SHP77 (cell line): ENCODE measurements around the gene SLC25A24.
"Not testable (repeated sequence)": the region's sequence is repeated elsewhere in the genome, so short reads cannot be mapped to it uniquely, and the experiment has no call there.

ENCODE experiments used
- DNase-seq, 2 experiments: peaks; one replicate each; lab custom pipeline; 2025; lab: John Stamatoyannopoulos, UW

SLC25A24 gene

DNA sequence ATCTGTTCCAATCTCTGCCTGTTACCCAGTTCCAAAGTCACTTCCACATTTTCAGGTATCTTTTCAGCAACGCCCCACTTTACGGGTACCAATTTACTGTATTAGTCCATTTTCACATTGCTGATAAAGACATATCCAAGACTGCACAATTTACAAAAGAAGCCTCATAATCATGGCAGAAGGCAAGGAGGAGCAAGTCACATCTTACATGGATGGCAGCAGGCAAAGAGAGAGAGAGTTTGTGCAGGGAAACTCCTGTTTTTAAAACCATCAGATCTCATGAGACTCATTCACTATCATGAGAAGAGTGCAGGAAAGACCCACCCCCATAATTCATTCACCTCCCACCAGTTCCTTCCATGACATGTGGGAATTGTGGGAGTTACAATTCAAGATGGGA, 67.0 kb downstream of the SLC25A24 start:
- not testable (repeated sequence) for DNase-seq

DNA sequence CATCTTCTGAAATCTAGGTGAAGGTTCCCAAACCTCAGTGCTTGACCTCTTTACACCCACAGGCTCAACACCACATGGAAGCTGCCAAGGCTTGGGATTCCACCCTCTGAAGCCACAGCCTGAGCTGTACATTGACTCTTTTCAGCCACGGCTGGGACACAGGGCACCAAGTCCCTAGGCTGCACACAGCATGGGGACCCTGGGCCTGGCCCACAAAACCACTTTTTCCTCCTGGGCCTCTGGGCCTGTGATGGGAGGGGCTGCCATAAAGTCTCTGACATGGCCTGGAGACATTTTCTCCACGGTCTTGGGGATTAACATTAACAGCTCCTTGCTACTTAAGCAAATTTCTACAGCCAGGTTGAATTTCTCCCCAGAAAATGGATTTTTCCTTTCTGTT, 67.8 kb downstream of the SLC25A24 start:
- not testable (repeated sequence) for DNase-seq

DNA sequence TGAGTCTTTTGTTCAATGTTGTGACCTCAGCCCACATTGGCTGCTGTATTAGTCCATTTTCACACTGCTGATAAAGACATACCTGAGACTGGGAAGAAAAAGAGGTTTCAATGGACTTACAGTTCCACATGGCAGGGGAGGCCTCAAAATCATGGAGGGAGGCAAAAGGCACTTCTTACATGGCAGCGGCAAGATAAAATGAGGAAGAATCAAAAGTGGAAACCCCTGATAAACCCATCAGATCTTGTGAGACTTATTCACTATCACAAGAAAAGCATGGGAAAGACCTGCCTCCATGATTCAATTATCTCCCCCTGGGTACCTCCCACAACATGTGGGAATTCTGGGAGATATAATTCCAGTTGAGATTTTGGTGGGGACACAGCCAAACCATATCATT, 68.9 kb downstream of the SLC25A24 start:
- not testable (repeated sequence) for DNase-seq

DNA sequence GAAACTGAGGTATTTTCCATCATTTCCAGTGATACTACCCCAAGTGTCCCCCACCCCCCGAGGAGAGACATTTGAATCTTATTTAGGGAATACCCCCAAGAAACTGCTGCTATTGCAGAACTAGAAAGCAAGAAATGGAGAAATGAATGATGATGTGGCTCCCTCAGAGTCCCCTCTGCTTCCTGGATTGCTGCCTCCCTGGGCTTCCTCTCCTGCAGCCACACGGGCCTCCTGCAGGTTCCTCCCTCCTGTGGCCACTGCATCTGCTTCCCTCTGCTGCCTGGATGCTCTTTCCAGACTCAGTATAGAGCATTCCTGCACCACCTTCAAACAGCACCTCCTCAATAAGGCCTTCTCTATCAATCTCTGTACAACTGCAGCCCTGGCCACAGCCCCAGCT, 69.3 kb downstream of the SLC25A24 start:
- DNase-seq: no peak

GRCh38 chr1:108129999-108130398, 70.1 kb downstream of the SLC25A24 start:
- no peak for DNase-seq

DNA sequence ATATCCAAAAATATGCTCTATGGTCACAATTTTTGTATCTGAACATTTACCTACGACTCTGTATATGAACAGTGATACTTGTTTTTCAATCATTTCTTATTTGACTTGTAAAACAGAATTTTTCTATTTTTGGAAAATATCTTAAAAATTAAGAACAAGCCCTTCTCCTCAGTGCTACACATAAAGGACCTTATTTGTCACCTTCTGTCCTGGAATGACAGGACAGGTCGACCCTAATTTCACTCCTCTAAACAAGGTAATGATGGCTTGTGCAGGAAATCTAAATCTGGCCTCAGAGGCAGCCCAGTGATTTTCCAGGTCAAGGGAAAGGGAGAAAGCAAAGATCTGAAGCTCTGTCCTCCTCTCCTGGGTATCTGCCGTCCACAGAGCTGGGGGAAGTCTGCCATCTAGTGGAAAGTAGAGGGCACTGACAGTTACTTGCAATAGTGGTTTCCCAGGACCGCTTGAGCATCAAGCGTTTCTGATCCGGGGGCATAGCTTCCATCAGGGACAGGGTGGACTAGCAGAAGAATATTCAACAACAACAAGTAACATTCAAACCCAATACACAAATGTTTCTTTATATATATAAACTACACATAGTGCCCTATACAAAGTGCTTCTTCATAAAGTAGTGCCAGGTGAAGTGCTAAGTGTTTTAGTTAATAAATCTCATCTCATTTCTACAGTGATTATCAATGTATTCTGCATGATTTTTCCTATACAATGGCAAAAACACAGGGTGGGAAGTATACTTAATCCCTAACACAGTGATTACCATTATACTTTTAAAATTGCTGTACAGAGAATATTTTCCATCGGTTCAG, 74.6 kb downstream of the SLC25A24 start:
- DNase-seq: peak; percentile 82 to 83

DNA sequence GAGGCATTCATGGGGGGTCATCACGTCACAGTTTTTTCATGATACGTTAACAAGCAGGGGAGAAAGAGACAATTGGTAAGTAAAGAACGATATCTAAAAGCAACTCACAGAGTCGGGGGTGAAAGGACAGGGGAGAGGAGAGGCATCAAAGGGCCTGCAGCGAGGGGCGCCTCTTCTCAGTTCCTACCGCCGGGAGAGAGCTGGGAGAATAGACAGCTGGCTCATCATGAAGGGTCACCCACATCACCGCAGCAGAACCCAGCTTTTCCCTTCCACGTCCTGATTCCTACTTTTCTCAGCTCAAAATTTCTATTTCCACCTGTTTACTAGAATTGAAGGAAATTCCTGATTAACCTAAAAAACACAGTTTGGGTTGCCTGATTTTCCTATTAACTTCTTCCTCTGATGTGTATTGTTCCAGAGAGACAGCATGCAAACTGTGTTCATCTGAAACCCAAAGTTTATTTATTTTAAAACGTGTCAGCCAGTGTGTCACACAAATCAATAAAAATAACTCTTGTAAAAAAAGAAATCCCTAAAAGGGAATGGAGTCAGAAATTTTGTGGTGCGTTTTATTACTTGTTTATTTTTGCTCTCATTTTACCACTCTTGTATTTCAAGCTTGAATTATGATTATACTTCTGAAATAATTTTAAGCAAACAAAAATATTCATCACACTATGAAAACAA, 75.4 kb downstream of the SLC25A24 start:
- no peak for DNase-seq

DNA sequence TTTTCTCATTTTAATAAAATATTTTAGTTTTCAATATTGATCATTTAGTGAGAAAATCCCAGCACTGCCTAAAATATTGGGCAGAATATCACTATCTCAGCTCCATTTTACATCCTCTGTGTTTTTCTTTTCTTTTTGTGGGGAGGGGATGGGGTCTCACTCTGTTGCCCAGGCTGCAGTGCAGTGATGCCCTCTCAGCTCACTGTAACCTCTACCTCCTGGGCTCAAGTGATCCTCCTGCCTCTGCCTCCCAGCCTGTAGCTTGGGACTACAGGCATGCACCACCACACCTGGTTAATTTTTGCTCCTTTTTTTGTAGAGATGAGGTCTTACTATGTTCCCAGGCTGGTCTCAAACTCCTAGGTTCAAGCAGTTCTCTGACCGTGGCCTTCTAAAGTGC, 76.1 kb downstream of the SLC25A24 start:
- no peak for DNase-seq

DNA sequence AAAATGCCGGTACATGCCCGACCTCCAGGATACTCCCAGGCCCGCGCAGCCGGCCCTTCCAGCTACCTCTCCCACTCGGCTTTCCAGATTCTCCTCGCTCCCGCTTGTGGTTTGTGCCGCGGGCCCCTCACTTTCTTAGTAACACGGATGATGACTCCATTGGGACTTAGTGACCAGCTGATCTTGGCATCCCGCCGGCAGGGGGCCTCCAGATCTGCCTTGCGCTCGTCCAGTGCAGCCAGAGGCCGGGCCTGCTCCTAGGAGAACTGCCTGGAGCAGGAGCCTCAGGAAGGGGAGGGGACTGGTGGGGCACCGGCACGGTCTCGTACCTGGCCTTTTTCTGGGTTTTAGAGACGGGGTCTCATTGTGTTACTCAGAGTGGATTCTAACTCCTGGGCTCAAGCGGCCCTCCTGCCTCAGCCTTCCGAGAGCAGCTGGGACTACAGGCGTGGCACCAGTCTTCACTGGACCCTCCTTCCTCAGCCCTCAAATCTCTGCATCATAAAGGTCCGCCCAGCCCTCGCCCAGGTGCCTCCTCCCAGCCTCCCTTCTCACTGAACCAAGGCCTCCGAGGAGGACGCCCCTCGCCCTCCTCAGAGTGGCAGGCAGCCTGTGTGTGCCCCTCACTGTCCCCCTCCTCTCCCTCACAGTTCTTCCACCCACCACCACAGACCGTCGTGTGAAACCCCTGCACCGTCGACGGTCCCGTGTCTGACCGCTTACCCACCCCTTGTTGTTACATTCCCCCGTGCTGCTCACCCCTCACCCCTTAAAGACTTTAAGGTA, 78.6 kb downstream of the SLC25A24 start:
- DNase-seq: no peak

GRCh38 chr1:108120163-108120562, 80.0 kb downstream of the SLC25A24 start:
- DNase-seq: no peak

- no peak for DNase-seq
These were observed 80.6 kb downstream of the SLC25A24 start for GRCh38 chr1:108119500-108119899.

DNA sequence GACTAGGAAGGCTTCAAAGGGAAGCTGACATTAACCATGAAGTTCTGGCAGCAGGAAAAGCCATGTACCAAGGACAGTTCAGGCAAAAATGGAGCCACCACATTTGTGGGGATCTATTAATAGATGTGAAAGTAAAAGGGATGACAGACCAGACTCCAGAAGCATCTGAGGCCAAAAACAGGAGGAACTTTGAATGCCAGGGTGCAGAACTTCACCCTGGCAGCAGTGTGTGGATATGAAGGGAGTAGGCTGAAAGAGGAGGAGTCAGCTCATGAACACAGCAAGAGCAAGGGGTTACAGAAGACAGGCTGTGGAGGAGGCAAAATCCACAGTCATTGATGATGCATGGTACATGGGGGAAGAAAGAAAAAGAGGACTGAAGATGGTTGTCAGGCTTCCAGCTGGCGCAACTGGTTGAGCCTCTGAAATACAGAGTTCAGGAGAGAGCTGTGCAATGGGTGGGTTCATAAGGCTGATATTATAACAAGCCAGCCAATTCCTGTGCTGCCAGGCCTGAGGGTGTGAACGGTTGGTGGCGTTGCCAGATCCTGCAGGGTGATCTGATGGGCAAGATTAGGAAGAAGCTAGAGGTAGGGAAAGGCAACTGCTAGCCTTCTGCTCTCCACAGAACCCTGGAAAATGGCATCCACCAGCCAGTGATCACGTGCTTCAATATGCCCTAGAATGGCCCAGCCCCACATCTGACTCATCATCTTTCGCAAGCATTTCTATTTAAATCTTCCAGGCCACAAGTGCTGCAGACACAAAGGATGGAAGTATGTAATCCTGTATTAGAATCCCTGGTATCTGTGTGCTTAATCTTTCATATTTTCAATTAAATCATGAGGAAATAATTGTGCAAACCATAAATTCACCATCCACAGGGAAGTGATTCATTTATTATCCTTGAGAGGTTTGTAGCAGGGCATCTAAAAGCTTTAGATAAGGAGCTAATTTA, 81.9 kb downstream of the SLC25A24 start:
- DNase-seq: no peak

- DNase-seq: no peak
These were observed 82.9 kb downstream of the SLC25A24 start for GRCh38 chr1:108117237-108117636.

DNA sequence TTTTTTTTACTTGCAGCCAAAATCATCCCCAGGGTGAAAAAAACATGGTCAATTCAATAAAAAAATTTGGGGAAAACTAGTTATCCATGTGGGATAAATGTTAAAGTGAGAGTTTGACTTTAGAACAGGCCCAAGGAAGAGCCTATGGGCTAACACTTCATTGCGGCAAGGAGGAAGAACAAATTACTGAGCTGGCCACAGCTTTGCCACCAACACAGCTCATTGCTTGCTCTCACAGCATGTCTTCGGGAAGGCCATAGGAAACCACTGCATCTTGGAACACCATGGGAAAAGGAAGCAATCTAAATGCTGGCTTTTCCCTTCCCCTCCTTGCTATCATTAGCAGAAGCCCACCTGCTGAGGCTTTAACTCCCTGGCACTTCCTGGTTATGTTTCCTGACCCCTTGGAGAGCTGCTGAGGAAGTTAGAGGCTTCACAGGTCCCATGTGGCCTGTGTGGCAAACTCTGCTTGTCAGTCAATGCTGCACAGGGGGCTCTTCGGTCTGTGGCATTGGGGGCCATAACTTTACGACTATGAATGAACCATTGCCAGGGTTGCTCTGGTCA, 86.0 kb downstream of the SLC25A24 start:
- DNase-seq: no peak

DNA sequence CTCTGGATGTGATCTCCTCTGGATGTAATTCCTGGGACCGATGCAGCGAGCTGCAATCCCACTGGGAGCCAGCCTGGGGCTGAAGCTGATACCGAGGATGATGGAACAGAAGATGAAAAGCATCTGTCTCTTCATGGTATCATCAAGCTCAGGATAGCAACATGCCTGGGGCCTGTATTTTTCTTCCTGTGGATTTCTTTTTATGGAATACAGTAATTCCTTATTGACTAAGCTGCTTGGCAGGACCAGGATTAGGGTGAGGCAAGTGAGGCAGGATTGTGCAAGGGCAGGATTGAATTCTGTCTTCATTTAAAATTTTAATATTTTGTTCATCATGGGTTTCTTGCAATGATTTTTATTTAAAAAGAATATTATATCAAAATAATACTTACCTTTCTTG, 86.6 kb downstream of the SLC25A24 start:
- no peak for DNase-seq

DNA sequence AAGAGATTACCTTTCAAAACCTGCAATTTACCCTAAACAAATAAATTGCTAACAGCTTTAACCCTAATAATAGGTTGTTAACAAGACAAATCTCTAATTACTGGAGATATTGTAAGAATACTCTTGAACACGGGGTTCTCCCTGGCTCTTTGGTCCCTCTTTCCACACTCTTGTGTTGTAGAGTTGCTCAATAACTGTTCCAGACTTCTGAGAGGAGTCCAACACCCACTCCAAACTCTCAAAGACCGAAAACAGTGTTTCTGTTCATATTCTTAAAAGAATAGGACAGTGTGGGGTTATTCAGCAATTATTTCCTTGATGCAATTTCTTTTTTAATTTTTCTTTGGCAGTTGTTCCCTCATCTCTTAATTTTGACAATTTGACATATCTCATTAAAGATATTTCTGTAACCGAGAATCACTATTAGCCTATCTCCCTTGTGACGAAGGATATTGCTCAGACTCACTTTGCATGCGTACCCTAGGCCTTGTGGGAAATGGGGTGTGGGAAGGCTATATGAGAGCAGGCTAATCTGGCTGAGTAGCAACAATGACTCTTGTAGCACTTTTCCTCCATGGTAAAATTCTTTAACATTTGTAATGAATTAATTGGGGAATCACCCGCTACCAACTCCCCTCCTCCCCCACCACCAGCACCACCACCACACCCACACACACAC, 90.7 kb downstream of the SLC25A24 start:
- DNase-seq: no peak

DNA sequence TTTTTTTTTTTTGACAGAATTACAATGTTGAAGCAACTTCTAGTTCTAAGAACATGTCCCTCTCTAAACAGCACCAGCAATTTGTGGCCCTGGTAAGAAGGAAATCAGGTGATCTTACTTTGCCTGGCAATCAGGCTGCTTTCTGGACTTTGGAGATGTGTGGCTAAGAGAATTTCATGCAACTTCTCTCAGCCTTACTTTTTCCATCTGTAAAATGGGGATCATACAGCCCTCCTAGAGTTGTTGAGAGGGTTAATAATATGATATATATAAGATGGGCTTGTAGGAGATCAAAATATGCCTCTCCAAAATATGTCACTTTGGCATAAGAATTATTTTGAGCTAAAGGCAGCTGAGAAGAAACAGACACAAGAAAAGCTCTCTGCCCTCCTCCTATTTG, 92.0 kb downstream of the SLC25A24 start:
- DNase-seq: no peak

- DNase-seq: no peak
These were observed 92.5 kb downstream of the SLC25A24 start for GRCh38 chr1:108107658-108108057.

DNA sequence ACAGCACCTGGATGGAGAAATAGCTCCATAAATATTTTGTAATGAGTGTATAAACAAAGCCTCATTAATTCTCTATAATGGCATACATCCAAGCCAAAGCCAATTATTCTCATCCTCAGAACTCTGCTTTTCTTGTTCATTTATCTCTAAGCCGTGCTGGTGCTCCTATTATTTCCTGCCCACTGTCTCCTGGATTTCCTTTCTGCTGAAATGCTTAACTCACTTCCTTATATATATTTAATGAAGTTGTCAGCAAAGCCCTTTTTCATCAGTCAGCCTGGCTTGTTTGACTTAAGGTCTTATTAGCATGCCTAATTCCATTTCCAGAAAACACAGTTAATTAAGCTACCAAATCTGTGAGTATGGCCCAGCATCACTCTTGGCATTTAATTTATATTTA, 93.4 kb downstream of the SLC25A24 start:
- no peak for DNase-seq

DNA sequence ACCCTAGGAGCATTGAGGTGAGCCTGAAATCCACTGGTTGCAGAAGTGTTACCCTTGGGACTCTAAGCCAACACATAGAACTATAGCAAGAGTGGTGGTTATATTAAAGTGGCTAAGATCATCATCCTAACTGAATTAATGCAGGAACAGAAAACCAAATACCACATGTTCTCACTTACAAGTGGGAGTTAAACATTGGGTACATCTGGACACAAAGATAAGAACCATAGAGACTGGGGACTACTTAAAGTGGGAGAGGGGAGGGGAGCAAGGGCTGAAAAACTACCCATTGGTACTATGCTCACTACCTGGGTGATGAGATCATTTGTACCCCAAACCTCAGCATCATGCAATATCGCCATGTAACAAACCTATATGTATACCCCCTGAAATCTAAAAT, 100.0 kb downstream of the SLC25A24 start:
- no peak for DNase-seq

- DNase-seq: no peak
These were observed 103.1 kb downstream of the SLC25A24 start for GRCh38 chr1:108097018-108097417.
